GM19397 (cell line): Measurements from ENCODE around the gene GALNT14.
"Not testable (repeated sequence)": the region's sequence is repeated elsewhere in the genome, so short reads cannot be mapped to it uniquely, and the experiment has no call there.

Experiments used
- ATAC-seq: cut with Tn5 transposase; IDR thresholded peaks from one replicate; pipeline ENCODE4 v1.9.1; 2021; ENCODE audit warnings: mild to moderate bottlenecking, moderate library complexity; ENCODE audit not compliant: unreplicated experiment

Gene GALNT14

GRCh38 chr2:30910686-30911085 is 227.6 kb downstream of the GALNT14 start:
- no peak for ATAC-seq

- not testable (repeated sequence) for ATAC-seq
Observed at GRCh38 chr2:30904437-30904836, 233.8 kb downstream of the GALNT14 start.

- no peak for ATAC-seq
Observed at GRCh38 chr2:30903326-30903725, 234.9 kb downstream of the GALNT14 start.

GRCh38 chr2:30900381-30900780 is 237.9 kb downstream of the GALNT14 start:
- ATAC-seq: no peak

GRCh38 chr2:30899516-30900054 is 238.7 kb downstream of the GALNT14 start:
- no peak for ATAC-seq

- ATAC-seq: no peak
Observed at GRCh38 chr2:30897539-30897938, 240.7 kb downstream of the GALNT14 start.

GRCh38 chr2:30894498-30895119 is 243.6 kb downstream of the GALNT14 start:
- no peak for ATAC-seq

- ATAC-seq: no peak
Observed at GRCh38 chr2:30888852-30889409, 249.3 kb downstream of the GALNT14 start.

GRCh38 chr2:30886080-30886479 is 252.2 kb downstream of the GALNT14 start:
- ATAC-seq: no peak

- no peak for ATAC-seq
Observed at GRCh38 chr2:30883822-30884221, 254.4 kb downstream of the GALNT14 start.

GRCh38 chr2:30883184-30883583 is 255.1 kb downstream of the GALNT14 start:
- no peak for ATAC-seq

- ATAC-seq: no peak
Observed at GRCh38 chr2:30880516-30880915, 257.7 kb downstream of the GALNT14 start.

- no peak for ATAC-seq
Observed at GRCh38 chr2:30877833-30878232, 260.4 kb downstream of the GALNT14 start.

- no peak for ATAC-seq
Observed at GRCh38 chr2:30872797-30873196, 265.4 kb downstream of the GALNT14 start.

- no peak for ATAC-seq
Observed at GRCh38 chr2:30871980-30872789, 266.1 kb downstream of the GALNT14 start.

GRCh38 chr2:30871440-30871839 is 266.8 kb downstream of the GALNT14 start:
- no peak for ATAC-seq

GRCh38 chr2:30869988-30870387 is 268.3 kb downstream of the GALNT14 start:
- ATAC-seq: no peak

GRCh38 chr2:30867385-30867784 is 270.9 kb downstream of the GALNT14 start:
- ATAC-seq: no peak

- no peak for ATAC-seq
Observed at GRCh38 chr2:30866974-30867373, 271.3 kb downstream of the GALNT14 start.

GRCh38 chr2:30865892-30866681 is 272.2 kb downstream of the GALNT14 start:
- ATAC-seq: no peak

GRCh38 chr2:30865243-30865642 is 273.0 kb downstream of the GALNT14 start:
- ATAC-seq: no peak
